SU-DHL-6 (cell line): ENCODE results near the gene ELANE.

ENCODE experiments used
- CTCF ChIP-seq: fragments of 200-600 bp; sonication (generic); IDR thresholded peaks from one replicate; pipeline ENCODE4 v1.5.1; 2017; ENCODE audit warnings: antibody characterized with exemption, mild to moderate bottlenecking, low read length, moderate library complexity; ENCODE audit not compliant: insufficient read depth, poor library complexity, severe bottlenecking
- EZH2phosphoT487 ChIP-seq: fragments of 200-600 bp; sonication (generic), shearing (Covaris generic); conservative IDR thresholded peaks from 2 replicates; pipeline ENCODE4 v1.6.1; 2018; ENCODE audit warnings: mild to moderate bottlenecking, antibody characterized with exemption, low read length, moderate library complexity, mixed read lengths

- TF ChIP-seq CTCF (no peak), EZH2phosphoT487 (no peak)
These were observed 36.7 kb downstream of the ELANE start for GRCh38 chr19:888581-889385.
